Mucosa of descending colon (tissue), 3 donors: Measurements from ENCODE around the gene TNKS2. TPM values are rescaled to one million over a fixed set of nuclear protein-coding genes. Genes with fewer than 3 reads are reported as not detected.
"Not testable (repeated sequence)": the region's sequence is repeated elsewhere in the genome, so short reads cannot be mapped to it uniquely, and the experiment has no call there.

Source experiments
- ATAC-seq: fragments of 200-7000 bp; cut with Tn5 transposase; one replicate; pipeline ENCODE4 v1.9.1; 2020; ENCODE audit warnings: mild to moderate bottlenecking, moderate library complexity
- DNase-seq, 3 donors: peaks; one replicate each; pipeline ENCODE4 v3.0.0-alpha.2; 2020
- H3K36me3 ChIP-seq: fragments of 200-600 bp; one replicate; pipeline ENCODE4 v1.8.0; 2021; ENCODE audit warnings: low read depth, mild to moderate bottlenecking
- H3K4me1 ChIP-seq: fragments of 200-600 bp; one replicate; pipeline ENCODE4 v1.8.0; 2021; ENCODE audit warnings: low read depth, mild to moderate bottlenecking
- H3K4me3 ChIP-seq: fragments of 200-600 bp; one replicate; pipeline ENCODE4 v1.8.0; 2021; ENCODE audit warnings: mild to moderate bottlenecking
- H3K9me3 ChIP-seq: fragments of 200-600 bp; one replicate; pipeline ENCODE4 v1.8.0; 2021; ENCODE audit warnings: mild to moderate bottlenecking
- CTCF ChIP-seq: fragments of 200-600 bp; IDR thresholded peaks from one replicate; pipeline ENCODE4 v1.8.0; 2022; ENCODE audit warnings: antibody characterized with exemption, mild to moderate bottlenecking
- intact Hi-C, 2 donors: fragments of 100-400 bp; cut with DNase I in 1 of 2; cut with micrococcal nuclease in 1 of 2; formaldehyde crosslinking; loops; one replicate each; pipeline versions ENCODE4 v1.11.0 to v1.11.1; 2022; cut with DNase I, micrococcal nuclease
- total RNA-seq, 3 donors: library from RNA; stranded (reverse); fragmentation: NEBNext Ultra II Directional in 2 of 3; extraction: Animal tissue kit (Norgen Biotek cat#: 25700) in 2 of 3; gene quantifications; one replicate each; pipeline versions ENCODE4 v1.2.1 to v1.2.4, GENCODE V29; 2021 to 2023
- donor health status: DM: no; HTN: no; CAD: no; lungs with moderate emphysema.
- donor health status: DM: no; HTN: no; CAD: no.
- donor health status: DM: no; HTN: yes; CAD: no.

TNKS2 gene
- total RNA-seq, 3 donors from 2014 or later: 26.0 to 39.9 (median 26.4) TPM

- Histone ChIP-seq H3K9me3 (no peaks in the 10 kb centered on the region), H3K4me1 (peaks cover 11% of the 10 kb centered on the region), H3K4me3 (no peak overlapping the region), H3K36me3 (no peaks in the 10 kb centered on the region)
- DNase-seq: no peak
- intact Hi-C loops: no loop called here
- TF ChIP-seq CTCF: no peak
- no peak for ATAC-seq
These were observed 87.3 kb downstream of the TNKS2 start for GRCh38 chr10:91885362-91886079.

- ATAC-seq: no peak
- Histone ChIP-seq H3K9me3 (no peaks in the 10 kb centered on the region), H3K4me1 (peaks cover 11% of the 10 kb centered on the region), H3K4me3 (no peak overlapping the region), H3K36me3 (no peaks in the 10 kb centered on the region)
- intact Hi-C loops: no loop called here
- TF ChIP-seq CTCF: no peak
- DNase-seq: no peak
These were observed 88.7 kb downstream of the TNKS2 start for GRCh38 chr10:91886954-91887271.

GRCh38 chr10:91887272-91888076, 89.2 kb downstream of the TNKS2 start:
- no peak for TF ChIP-seq CTCF
- H3K9me3 ChIP-seq: no peaks in the 10 kb centered on the region
- peak; percentile 59 for ATAC-seq
- no peak overlapping the region for H3K4me3 ChIP-seq
- DNase-seq: peak in 1 of 3 donors; percentile 32
- H3K4me1 ChIP-seq: peaks cover 11% of the 10 kb centered on the region
- no peaks in the 10 kb centered on the region for H3K36me3 ChIP-seq
- intact Hi-C loops: no loop called here

- H3K4me1 ChIP-seq: peaks cover 11% of the 10 kb centered on the region
- H3K36me3 ChIP-seq: no peaks in the 10 kb centered on the region
- no peak overlapping the region for H3K4me3 ChIP-seq
- ATAC-seq (no peak), DNase-seq (no peak)
- TF ChIP-seq CTCF: no peak
- intact Hi-C loops: no loop called here
- no peaks in the 10 kb centered on the region for H3K9me3 ChIP-seq
These were observed 93.1 kb downstream of the TNKS2 start for GRCh38 chr10:91891125-91892001.

DNA sequence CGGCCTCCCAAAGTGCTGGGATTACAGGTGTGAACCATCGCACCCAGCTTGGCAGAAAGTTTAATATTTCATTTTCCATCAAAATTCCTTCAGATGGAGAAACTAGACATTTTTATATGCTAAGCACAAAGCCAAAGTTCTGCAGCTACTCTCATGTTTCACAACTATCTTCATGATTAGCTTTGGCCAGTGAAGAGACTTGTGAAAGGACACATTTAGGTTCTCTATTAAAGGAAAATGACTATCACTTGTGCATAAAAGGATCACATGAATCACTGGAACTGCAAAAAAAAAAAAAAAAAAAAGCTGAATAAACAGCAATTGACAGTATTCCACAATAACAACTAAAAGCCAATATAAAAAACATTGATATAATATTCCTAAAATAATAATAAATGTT, 94.8 kb downstream of the TNKS2 start:
- DNase-seq (no peak), ATAC-seq (no peak)
- Histone ChIP-seq H3K36me3 (no peaks in the 10 kb centered on the region), H3K9me3 (no peaks in the 10 kb centered on the region), H3K4me1 (peaks cover 1% of the 10 kb centered on the region), H3K4me3 (no peak overlapping the region)
- TF ChIP-seq CTCF: no peak
- intact Hi-C loops: no loop called here

DNA sequence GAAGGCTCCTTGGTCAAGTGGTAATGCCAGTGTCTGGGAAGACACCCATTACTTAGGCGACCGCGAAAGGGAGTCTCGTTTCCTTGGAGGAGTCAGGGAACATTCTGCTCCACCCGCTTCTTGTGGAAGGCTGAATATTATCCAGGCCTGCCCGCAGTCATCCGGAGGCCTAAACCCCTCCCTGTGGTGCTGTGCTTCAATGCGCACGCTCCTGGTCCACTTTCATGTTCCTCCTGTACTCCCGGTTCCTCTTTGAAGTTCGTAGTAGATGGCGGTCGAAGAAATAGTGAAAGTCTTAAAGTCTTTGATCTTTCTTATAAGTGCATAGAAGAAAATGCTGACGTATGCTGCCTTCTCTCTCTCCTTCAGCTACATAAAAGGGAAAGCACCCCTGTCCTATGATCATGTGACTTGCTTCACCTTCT, 96.0 kb downstream of the TNKS2 start:
- intact Hi-C loops, H3K36me3 ChIP-seq, H3K9me3 ChIP-seq, DNase-seq, ATAC-seq, H3K4me1 ChIP-seq, H3K4me3 ChIP-seq: not testable (repeated sequence)
